Hematopoietic multipotent progenitor cell treated with erythropoietin and hydrocortisone succinate and interleukin-3 and kit ligand, for 4 days (in vitro differentiated cells): Measurements from ENCODE around the gene TMEM198.

Experiments
- DNase-seq: peaks from one replicate; pipeline ENCODE4 v3.0.0-alpha.2; 2015

The TMEM198 gene

DNA sequence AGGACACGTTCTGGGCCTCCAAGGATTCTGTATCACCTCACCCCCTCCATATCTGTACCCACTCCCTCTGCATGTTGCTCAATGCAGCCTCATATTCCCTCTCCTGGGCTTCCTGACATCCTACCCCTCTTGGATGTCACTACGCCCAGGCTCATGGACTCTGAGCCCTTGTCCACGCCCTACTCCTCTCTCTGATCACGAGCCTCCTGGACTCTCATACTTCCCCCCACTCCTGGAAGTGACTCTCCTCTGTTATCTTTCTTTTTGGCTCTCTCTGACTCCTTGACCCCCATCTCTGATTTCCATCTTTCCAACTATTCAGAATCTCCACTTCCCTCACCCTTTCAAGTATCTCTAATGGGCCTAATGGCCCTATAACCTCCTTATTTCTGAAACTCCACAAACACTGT, 2.1 kb downstream of the TMEM198 start:
- DNase-seq = no peak

DNA sequence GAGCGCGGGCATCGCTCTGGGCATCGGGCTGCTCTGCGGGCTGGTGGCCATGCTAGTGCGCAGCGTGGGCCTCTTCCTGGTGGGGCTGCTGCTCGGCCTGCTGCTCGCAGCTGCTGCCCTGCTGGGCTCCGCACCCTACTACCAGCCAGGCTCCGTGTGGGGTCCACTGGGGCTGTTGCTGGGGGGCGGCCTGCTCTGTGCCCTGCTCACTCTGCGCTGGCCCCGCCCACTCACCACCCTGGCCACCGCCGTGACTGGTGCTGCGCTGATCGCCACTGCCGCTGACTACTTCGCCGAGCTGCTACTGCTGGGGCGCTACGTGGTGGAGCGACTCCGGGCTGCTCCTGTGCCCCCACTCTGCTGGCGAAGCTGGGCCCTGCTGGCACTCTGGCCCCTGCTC, 3.8 kb downstream of the TMEM198 start:
- no peak for DNase-seq

DNA sequence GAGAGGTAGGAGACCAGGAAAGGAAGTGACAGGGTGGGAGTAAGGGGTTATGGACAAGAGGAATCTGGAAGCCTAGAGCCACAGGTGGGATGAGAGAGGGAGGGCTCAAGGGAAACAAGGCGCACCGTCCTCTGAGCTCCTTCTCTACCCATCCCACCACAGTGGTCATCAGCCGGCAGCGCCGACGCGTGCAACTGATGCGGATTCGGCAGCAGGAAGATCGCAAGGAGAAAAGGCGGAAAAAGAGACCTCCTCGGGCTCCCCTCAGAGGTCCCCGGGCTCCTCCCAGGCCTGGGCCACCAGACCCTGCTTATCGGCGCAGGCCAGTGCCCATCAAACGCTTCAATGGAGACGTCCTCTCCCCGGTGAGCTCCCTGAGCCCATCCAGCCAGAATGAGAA, 5.2 kb downstream of the TMEM198 start:
- DNase-seq = no peak

DNA sequence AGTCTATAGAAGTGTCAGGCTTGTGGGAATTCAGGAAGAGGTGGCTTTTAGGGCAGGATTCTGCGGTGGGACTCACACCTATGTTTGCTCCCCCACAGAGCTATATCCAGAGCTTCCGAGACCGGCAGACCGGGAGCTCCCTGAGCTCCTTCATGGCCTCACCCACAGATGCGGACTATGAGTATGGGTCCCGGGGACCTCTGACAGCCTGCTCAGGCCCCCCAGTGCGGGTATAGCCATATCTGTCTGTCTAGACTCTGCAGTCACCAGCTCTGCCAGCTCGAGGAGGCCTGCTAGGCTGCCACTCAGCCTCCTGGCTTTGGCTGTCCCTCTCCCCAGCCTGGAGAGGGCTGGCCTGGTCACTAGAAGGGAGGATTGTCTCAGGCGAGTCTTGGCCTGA, 5.8 kb downstream of the TMEM198 start:
- DNase-seq = no peak

DNA sequence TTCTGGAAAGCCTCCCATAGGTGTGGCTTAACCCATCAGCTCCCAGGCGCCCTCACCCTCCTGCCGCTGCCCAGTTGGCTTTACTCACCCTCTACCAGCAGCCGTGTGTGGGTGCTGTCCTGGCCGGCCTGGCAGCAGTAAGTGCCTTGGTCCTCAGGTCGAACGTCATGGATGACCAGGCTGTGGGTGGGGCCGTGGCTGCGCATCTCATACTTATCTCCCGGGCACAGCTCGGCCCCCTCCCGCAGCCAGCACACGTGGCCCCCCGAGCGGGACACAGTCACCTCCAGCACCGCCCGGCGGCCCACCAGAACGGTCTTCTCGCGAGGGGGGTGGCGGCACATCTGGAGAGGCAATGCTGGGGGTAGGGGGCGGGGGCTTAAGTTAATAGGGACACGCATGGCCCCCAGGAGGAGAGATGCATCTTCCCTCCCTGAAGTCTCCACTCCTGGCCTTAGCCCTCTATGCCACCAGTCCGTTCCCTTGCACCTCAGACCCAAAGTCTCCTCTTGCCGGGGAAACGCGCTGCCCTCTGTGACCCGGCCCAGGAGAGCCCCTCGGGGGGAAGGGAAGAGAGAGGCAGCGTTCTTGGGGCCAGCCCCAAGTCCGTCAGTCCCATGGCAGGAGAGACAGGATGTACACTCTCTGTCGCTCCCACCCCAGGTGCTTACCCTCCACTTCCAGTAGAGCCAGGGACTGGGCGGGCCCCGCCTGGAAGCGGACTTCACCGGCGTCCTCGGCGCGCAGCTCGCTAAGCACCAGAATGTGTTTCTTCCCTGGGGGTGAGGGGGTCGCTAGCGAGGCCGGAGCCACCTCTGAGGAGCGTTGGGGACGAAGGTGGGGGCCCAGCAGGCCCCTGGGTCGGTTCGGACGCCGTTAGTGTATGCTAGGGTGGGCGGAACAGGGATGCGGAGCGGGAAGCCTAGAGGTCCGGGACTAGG, 7.9 kb downstream of the TMEM198 start:
- peak; percentile 46 for DNase-seq

DNA sequence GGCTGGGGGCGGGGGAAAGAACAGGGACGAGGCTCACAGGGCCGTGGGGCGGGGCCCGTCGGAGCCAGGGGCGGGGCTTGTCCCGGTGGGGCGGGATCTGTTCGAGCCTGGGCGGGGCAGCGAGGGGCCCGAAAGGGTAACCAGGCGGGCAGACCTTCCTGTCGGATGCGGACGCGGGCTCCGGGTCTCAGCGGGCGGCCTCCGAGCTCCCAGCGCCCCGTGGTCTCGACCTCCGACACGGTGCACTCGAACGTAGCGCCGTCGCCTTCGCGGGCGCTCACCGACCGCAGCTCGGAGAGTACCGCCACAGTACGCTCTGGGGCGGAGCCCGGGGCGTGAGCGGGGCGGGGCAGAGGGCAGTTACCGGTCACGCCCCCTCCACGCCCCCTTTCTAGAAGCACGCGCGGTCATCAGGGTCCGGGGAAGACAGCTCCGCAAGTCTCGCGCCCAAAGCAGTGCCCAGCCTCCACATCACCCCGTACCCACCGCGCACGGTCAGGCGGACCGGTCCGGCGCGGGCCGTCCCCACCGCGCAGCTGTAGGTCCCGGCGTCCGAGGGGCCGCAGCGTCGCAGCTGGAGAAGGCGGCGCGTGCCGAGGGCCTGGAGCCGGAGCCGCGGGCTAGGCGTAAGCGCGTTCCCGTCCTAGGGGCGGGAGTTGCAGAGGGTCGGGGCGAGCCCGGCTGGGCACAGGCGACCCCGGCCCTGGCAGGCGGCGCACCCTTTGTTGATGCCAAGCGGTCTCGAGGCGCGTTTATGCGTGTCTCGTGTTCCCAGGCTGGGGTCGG, 8.7 kb downstream of the TMEM198 start:
- peak; percentile 89 for DNase-seq

DNA sequence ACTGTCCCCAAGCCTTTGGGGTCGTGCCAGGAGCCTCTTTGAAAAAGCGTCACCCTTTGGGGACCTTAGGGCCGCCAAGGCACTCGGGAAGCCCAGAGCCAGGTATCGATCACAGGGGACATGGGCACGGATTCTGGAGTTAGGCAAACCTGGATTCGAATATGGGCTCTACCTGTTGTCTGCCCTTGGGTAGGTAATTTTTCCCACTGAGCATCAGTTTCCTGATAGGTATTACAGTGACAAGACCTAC, 9.3 kb downstream of the TMEM198 start:
- no peak for DNase-seq

DNA sequence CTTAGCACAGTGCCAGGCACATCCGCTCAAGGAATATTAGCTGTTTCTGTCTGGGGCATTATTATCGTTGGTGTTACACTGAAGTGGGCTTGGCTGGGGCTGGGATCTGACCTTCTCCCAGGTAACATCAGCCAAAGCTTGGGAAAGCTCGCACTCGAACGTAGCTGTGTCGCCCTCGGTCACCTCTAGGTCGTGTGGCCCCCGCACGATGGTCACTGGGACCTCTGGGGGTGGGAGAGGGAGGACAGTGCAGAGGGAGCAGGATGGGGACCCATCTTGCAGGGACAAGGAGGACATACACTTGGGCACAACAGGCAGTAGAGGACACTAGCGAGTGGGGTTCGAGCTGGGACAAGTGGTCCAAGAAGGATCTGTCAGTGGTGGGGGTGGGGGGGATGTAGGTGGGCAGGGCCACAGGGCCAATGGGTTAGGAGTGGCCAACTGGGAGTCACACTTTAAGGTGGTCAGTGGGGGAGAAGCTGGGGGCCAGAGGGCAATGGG, 9.7 kb downstream of the TMEM198 start:
- DNase-seq = no peak

DNA sequence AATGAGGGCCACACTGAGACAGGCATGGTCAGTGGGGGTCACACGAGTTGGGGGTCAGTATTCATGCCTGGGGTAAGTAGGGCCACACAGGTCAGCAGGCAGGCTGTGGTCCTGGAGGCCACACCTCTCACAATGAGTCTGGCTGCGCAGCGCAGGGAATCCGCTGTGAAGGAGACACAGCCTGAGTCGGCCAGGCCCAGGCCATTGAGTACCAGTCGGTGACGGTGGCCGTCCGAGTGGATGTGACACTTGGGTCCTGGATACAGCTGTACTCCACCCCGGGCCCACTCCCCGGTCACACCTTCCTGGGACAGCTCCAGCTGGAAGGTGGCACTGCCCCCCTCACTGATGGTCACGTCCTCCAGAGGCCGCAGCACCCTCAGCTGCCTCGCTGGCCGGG, 10.5 kb downstream of the TMEM198 start:
- DNase-seq = no peak

DNA sequence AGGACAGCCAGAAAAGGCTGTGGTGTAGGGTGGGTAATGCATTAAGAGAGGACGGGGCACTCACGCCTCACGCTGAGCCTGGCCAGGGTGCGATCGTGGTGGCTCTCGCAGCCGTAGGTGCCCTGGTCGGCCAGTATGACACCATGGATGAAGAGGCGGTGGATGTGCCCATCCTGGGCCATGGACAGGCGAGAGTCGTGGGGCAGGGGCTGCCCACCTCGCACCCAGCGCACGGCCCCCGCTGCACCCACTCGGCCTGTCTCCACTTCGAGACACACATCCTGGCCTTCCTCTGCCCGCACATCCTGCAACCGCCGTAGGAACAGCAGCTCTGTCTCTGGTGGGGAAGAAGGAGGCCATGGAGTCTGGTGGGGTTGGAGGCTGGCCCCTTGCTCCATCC, 12.1 kb downstream of the TMEM198 start:
- no peak for DNase-seq

DNA sequence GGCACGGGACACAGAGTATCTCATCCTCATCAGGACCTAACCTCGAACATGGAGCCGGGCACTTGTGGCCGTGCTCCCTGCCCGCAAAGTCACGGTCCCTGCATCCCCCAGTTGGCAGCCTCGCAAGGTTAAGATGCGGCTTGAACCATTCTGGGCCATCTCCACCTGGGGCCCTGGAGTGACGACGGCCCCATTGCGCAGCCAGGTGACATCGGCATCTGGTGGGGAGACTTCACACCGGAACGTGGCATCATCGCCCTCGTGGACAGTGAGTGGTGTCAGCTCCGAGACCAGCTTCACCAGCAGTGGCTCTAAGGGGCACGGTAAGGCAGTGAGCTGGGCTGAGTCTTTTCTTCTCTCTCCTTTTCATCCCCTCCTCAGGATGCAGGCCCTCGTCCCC, 12.6 kb downstream of the TMEM198 start:
- no peak for DNase-seq

DNA sequence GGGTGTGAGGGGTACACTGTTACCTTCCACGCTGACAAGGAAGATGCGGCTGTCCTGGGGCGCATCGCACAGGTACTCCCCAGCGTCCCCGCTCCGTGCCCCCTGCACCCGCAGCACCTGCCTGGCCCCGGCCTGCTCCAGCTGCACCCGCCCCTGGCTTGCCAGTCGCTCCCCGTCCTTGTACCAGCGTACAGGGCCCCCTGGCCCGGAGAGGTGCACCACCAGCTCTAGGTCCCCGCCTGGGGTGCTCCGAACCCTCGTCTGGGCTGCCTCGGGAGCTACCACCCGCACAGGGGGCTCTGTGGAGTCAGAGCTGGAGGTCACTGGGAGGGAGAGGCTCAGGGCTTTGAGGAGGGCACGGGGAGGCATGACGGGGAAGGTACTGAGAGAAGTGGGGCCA, 13.5 kb downstream of the TMEM198 start:
- DNase-seq = no peak

DNA sequence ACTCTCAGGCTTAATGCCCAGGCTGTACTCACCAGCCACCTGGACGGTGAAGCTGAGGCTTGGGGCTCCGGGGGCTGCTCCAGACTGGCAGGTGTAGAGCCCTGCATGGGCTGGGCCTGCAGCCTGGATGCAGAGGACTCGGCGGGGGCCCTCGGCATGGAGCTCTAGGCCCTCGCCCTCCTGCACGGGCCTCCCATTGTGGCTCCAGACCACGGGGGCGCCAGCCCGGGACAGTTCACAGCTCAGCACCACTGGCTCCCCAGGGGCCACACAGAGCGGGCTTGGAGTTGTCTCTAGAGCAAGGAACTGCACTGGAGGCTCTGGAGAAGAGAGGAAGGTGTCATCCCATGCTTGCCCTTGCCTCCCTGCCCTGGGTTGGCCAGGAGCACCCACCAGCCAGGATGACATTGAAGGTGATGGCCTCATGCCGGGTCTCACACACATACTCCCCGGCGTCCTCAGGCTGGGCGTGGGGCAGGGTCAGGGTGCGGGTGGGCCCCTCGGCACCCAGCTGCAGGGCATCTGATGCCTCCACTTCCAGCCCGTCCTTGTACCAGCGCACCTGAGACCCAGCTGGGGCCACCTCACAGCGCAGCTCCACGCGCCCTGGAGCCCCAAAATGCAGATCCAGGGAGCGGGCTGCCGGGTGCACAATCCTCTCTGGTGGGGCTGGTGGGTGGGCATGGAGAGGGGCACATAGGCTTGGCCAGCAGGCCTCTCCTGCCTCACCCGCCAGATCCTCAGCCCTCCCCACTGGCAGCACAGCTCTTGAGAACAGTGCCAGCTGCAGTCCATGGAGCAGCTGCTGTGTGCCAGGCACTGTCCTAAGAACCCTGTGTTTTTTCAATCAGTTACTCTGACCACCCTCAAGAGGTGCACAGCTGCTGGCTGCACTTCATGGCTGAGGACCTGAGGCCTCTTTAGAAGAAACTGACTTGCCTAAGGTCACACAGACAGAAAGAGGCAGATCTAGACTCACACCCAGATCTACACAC, 14.3 kb downstream of the TMEM198 start:
- DNase-seq = no peak

DNA sequence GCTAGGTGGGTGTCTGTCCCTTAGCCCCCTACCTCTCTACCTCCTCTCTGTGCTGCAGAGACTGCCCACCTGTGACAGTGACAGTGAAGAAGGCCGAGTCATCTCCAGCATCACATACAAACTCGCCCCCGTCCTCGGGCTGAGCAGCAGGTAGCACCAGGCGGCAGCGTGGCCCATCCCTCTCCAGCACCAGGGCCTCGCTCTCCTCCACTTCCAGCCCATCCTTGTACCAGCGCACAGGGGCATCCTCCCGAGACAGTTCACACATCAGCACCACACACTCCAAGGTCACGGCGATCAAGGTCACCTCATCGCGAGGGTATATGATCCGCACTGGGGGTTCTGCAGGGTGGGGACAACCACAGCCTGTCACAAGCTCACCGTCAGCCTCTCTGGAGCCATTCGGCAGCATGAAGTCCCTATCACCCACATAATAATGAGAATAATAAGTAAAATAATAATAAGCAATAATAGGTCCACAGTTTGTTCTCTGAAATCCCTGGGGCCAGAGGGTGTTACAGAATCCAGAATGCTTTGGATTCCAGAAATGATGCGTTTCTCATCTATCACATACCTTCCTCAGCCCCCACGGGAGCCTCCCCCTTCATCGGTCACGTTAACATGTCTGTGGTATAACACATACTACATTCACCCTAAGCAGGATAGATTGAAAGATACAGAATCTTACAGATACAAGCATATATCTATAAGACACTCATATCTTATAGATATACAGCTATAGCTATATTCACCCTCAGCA, 15.5 kb downstream of the TMEM198 start:
- no peak for DNase-seq

DNA sequence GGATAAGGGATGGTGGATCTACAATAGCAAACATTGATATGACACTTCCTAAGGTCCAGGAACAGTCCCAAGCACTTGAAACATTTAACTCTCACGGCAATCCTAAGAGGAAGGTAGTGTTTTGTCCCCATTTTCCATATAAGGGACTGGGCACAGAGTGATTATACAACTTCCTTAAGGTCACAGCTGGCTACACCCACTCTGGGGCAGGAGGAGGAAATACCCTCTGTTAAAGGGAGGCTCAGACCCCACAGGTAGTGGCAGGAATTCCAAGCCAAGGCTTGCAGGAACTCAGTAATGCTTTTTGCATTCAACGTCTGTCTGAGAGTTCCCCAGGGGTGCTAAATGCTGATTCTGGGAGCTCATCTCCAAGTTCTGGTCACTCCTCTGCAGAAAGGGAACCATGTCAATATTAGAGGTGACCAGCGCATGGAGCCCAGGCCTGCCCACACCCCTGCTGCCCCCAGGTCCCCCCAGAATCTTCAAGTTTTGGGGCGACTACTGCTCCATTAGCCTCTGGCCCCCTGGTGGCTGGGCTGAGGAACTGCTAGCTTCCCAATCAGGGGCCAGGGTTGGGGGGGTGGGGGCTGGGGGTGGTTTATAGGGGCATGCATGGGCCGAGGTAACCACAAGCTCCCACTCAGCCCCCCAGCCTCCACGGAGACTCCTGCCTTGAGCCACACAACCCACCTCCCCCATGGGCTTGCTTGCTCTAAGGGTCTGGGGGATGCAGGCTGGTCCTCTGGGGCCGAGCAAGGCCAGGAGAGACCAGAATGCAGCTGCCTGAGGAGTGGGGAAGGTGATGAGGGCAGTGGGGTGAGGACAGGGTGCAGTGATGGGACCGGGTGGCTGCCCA, 16.4 kb downstream of the TMEM198 start:
- DNase-seq = peak; percentile 37

DNA sequence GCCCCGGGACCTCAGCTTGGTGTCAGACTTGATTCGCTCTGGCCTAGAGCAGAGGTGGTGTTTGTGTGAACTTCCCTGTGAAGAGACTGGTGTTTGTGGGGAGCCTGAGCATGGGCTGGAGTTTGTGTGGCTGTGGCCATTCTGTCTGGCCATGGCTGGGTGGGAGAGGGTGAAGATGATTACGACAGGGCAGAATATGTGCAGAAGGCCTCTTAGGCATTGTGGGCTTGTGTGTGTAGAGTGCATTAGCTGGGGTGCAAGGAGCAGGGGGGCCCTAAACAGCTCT, 17.0 kb downstream of the TMEM198 start:
- no peak for DNase-seq

DNA sequence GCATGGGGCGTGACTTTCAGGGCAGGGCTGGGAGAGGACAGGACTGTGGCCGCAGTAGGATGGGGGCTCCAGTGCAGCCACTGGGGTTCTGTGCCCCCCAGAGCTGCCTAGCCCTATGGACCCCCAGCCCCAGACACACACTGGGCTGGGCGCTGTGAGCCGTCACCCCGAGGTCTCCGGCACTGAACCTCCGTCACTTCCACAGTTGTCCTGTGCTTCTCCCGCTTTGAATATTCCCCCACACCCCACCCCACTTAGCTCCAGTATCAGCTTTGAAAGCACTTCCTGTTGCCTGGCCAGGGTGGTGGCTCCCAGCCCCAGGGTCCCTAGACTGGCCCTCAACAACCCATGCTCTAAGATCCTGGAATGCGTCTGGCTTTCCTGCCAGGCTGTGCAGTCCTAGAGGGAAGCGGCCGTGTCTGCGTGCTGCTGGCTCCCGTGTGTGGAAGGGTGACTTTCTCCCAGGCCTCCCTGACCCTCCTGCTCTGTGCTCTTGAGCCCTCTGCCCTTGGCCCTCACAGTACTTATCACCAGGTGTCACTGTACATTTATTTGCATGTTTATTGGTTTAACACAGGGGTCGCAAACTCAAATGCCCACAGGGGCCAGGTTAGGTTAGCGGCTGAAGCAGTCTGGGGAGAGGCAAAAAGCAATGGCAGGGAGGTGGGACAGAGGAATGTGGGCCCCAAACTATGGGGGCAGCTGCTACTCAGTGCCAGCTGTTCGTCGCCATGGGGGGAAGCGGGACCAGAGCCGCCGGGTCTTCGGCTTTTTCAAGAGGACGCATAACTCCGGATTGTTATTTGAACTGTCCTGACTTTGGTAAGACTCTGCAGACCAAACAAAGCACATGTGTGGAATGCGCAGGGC, 17.6 kb downstream of the TMEM198 start:
- DNase-seq = no peak

DNA sequence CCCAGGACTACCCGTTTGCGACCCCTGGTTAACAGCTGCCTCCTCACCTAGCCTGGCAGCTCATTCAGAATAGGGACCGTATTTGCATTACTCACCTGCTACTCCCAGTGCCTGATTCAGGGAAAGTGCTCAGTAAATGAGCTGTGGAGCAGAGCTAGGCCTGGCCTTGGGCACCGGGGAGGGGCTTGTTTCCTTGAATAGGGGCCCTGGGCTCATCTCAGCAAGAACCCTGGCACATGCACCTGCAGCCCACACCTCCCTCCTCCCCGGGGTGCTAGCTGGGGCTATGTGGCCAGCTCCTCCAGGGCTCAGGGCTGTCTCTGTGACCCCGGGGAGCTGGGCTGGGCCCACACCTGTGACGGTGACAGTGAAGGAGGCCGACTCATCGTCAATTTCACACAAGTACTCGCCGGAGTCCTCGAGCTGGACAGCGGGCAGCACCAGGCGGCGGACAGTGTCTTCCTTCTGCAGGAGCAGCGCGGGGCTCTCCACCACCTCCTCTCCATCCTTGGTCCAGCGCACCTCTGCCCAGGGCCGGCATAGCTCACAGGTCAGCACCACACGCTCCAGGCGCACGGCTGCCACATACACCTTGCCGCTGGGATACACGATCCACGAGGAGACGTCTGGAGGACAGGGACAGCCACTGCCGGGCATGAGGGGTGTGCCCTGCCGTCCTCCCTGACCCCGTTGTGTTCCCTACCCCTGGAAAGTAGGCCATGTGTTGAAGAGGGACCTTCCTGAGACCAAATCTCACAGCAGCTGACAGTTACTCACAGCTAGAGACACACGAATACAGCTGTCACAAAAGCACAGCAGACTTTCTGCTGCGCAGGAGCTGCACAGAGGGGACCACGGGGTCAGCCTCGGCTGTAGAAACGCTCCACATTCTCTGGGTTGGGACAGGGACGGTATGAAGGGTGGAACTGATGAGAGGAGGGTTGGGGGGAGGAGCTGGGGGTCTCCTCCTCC, 18.5 kb downstream of the TMEM198 start:
- no peak for DNase-seq

DNA sequence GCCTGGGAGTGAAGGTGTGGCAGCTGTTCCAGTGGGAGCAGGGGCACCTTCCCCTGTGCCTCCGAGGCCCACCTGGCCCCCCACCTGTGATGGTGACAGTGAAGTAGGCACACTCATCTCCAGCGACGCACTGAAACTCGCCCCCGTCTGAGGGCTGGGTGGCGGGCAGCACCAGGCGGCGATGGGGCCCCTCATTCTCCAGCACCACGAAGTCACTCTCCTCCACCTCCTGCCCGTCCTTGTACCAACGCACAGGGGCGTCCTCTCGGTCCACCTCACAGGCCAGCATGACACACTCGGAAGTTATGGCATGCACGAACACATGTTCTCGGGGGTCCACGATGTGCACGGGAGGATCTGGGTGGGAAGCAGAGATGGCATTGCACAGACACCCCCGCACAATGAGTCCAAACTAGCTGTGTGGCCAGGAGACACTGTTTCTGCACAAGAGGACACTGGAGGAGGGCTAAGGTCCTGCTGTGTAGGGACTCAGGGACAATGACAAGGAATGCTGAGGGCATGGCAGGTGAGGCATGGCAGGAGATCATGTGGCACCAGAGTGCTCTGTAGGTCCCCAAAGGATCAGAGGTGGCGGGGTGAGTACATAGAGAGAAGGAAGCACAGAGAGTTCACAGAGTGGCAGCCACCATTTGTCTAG, 19.6 kb downstream of the TMEM198 start:
- no peak for DNase-seq
